ENCODE data around the gene MAGEA11. TPM values are rescaled to one million over a fixed set of nuclear protein-coding genes. Genes with fewer than 3 reads are reported as not detected.
"Not testable (repeated sequence)": the region's sequence is repeated elsewhere in the genome, so short reads cannot be mapped to it uniquely, and the experiment has no call there.

The MAGEA11 gene
- total RNA-seq, 1 donor from 2014 or later, result not detected

DNA sequence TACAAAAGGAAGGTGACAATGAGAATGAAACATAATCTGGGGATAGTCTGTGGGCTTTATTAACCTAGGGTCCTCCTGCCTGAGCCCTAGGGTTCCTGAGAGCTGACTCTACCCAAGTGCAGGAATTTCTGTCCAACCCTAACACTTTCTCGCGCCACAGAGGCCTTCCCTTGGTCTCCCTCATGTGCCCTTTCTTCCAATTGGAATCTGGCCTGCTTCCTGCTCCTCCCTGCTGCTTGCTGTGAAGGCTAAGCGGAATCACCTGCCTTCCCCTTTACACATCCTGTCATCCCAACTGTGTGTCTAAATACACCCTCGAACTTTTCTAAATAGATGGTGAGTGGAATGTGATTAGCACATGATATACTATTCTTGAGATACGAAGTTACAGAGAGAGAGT is 5.9 kb downstream of the MAGEA11 start:
- intact Hi-C loops (cut with micrococcal nuclease), result no loop called here

DNA sequence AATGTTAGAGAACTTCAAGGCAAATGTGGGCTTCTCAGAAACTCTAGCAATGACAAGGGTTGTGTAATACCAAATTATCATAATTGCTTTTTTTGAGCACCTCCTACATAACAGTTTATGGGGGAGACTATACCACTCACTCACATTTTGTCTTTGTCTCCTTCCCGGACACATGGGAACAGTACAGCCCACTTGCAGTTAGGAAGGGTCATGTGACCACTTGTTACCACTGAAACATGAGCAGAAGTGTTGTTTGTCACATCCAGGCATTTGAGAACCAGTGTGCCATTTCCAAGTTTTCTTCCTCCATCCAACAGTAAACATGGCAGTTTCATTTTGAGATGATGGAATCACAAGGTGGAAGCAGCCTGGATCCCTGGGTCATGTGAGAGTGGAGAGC is 6.9 kb downstream of the MAGEA11 start:
- intact Hi-C loops (cut with micrococcal nuclease), result no loop called here

GRCh38 chrX:149720021-149720689 is 8.3 kb downstream of the MAGEA11 start:
- intact Hi-C loops (cut with micrococcal nuclease), result no loop called here

GRCh38 chrX:149721241-149721640 is 9.4 kb downstream of the MAGEA11 start:
- intact Hi-C loops (cut with micrococcal nuclease), result not testable (repeated sequence)

- intact Hi-C loops (cut with micrococcal nuclease), result no loop called here
Observed at GRCh38 chrX:149721778-149722177, 9.9 kb downstream of the MAGEA11 start.

GRCh38 chrX:149723583-149724118 is 11.8 kb downstream of the MAGEA11 start:
- intact Hi-C loops (cut with micrococcal nuclease), result not testable (repeated sequence)

DNA sequence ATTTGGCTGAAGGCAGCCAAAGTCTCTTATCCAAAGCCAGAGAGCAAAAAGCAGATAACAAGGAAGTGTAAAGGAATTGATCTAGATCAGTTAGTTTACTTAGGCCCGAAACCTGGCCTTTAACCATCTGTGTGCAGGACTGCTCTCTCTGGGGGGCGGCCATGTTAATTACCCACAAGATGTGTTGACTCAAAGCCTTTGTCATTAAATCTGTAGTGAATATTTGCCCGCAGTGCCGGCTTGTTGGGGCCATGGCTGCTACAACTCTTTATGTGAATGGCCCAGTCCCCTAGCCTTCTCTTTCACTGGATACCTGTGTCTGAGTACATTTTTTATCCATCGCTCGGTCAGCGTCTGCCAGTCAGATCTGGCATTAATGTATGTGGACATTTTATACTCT is 15.4 kb downstream of the MAGEA11 start:
- intact Hi-C loops (cut with micrococcal nuclease), result not testable (repeated sequence)

DNA sequence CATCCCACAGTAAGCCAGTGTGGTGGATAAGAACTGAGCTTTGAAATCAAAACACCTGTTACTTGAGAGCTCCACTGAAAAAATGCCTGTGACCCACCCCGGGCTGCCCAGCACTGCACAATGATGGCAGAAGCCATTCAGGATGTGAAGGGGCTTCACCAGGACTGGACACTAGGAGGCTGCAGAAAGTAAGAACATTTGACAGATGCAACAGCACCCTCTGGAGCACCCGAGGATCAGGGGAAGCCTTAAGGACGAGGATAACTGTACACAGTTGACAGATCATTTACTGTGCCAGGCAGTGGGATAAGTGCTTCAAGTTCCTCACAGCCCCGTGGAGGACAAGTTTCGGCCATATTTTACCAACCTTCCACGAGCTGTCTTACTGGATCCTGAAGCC is 30.4 kb downstream of the MAGEA11 start:
- intact Hi-C loops (cut with micrococcal nuclease), result not testable (repeated sequence)

- intact Hi-C loops (cut with micrococcal nuclease), result not testable (repeated sequence)
Observed at GRCh38 chrX:149746390-149747007, 34.6 kb downstream of the MAGEA11 start.

- intact Hi-C loops (cut with micrococcal nuclease), result no loop called here
Observed at GRCh38 chrX:149757206-149758067, 45.6 kb downstream of the MAGEA11 start.

GRCh38 chrX:149758068-149758714 is 46.3 kb downstream of the MAGEA11 start:
- intact Hi-C loops (cut with micrococcal nuclease), result no loop called here

- intact Hi-C loops (cut with micrococcal nuclease), result not testable (repeated sequence)
Observed at GRCh38 chrX:149758715-149759078, 46.8 kb downstream of the MAGEA11 start.

DNA sequence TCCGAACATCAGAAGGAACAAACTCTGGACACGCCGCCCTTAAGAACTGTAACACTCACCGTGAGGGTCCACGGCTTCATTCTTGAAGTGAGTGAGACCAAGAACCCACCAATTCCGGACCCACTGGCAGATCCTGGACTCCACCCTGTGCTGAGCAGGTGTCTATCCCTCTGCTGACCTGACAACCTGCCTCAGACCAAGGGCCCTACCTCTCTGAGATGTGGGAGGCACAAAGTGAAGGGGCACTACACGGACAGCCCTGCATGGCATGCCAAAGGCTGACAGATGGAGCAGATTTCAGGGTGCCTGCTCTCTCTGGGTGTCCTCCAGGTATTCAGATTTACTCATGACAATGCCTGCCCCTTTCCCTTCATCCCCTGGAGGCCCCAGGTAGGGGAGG is 48.0 kb downstream of the MAGEA11 start:
- intact Hi-C loops (cut with micrococcal nuclease), result no loop called here

DNA sequence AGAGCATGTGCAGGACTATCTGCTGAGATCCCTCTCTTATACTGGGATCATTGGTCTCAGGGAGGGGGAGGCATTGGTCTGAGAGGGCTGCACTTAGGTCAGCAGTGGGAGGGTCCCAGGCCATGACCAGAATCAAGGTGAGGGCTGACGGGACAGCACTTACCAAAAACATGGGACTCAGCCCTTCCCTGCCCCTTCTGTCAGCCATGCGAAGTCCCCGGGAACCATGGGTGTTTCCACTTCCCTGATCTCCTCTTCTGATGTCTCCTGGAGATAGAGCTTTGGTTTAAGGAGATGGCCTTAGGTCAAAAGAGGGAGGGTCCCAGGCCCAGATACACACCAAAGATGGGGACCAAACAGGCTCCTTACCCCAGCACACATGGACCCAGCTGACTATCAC is 49.1 kb downstream of the MAGEA11 start:
- intact Hi-C loops (cut with micrococcal nuclease), result no loop called here

- intact Hi-C loops (cut with micrococcal nuclease), result not testable (repeated sequence)
Observed at GRCh38 chrX:149761858-149762674, 50.2 kb downstream of the MAGEA11 start.

DNA sequence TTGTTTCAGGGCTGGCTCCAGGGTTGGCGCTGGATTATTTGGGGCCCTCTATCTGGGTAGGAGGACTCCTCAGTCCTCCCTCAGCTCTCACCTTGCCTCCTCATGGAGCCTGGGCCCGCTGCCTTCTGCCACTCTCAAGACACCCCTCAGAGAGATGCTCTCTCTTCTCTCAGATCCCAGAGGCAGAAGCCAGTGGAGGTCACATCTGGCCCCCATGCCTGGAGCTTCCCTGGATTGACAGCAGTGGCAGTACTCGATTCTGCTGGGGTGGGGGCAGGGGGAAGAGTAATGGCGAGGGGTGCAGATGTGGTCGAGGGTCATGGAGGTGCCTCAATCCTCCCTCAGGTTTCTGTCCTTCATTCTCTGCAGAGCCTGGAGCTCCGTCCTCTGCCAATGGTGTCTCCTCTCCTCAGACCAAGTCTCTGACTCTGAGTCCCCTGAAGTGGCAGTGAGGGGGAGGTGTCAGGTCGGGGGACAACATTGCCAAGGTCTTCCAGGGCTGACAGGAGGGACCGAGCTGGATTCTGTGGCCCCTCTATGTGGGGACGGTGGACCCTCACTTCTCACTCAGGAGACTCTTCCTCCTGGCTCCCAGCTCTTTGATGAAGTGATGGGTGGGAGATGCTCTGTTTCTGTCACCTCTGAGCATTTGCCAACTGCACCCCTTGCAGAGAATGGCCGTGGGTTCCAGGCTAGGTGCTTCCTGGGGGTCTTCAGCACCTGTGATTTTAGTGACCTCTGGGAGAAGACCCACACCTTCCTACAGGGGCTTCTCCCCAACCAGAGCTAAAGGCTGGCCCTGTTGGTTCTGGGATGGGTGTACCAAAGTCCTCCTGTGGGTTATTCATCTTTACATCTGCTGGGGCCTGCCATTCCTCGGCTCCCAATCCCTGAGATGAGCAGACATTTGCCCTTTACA is 51.1 kb downstream of the MAGEA11 start:
- intact Hi-C loops (cut with micrococcal nuclease), result no loop called here

All from T-helper 2 cell treated with Interferon-gamma antibody and Interleukin-4, amounts not matched to agents 100 ng/mL and 5 ng/mL, for 36 hours (primary cell).